Measurements from ENCODE around the gene ASPG.
"Not testable (repeated sequence)": the region's sequence is repeated elsewhere in the genome, so short reads cannot be mapped to it uniquely, and the experiment has no call there.

The ASPG gene

GRCh38 chr14:104147346-104148125, 62.0 kb downstream of the ASPG start:
- DNase-seq (ENCODE audit: low spot score): no peak

GRCh38 chr14:104148433-104149277, 63.2 kb downstream of the ASPG start:
- no peak for DNase-seq (ENCODE audit: low spot score)

- DNase-seq (ENCODE audit: low spot score): no peak
Measured at GRCh38 chr14:104149278-104149595, 63.7 kb downstream of the ASPG start.

- no peak for DNase-seq (ENCODE audit: low spot score)
Measured at GRCh38 chr14:104149617-104150135, 64.2 kb downstream of the ASPG start.

- DNase-seq (ENCODE audit: low spot score): no peak
Measured at GRCh38 chr14:104150136-104151025, 64.9 kb downstream of the ASPG start.

GRCh38 chr14:104151026-104151381, 65.5 kb downstream of the ASPG start:
- DNase-seq (ENCODE audit: low spot score): no peak

GRCh38 chr14:104151566-104152245, 66.2 kb downstream of the ASPG start:
- no peak for DNase-seq (ENCODE audit: low spot score)

- DNase-seq (ENCODE audit: low spot score): no peak
Measured at GRCh38 chr14:104152246-104152575, 66.7 kb downstream of the ASPG start.

- DNase-seq (ENCODE audit: low spot score): no peak
Measured at GRCh38 chr14:104152686-104153393, 67.3 kb downstream of the ASPG start.

GRCh38 chr14:104153394-104153755, 67.9 kb downstream of the ASPG start:
- DNase-seq (ENCODE audit: low spot score): not testable (repeated sequence)

GRCh38 chr14:104154246-104154645, 68.7 kb downstream of the ASPG start:
- no peak for DNase-seq (ENCODE audit: low spot score)

GRCh38 chr14:104155513-104155912, 70.0 kb downstream of the ASPG start:
- DNase-seq (ENCODE audit: low spot score): no peak

- no peak for DNase-seq (ENCODE audit: low spot score)
Measured at GRCh38 chr14:104156142-104156541, 70.6 kb downstream of the ASPG start.

- no peak for DNase-seq (ENCODE audit: low spot score)
Measured at GRCh38 chr14:104157016-104157928, 71.8 kb downstream of the ASPG start.

GRCh38 chr14:104158827-104159798, 73.6 kb downstream of the ASPG start:
- DNase-seq (ENCODE audit: low spot score): peak; percentile 62

- no peak for DNase-seq (ENCODE audit: low spot score)
Measured at GRCh38 chr14:104159990-104160389, 74.5 kb downstream of the ASPG start.

- no peak for DNase-seq (ENCODE audit: low spot score)
Measured at GRCh38 chr14:104161602-104162367, 76.3 kb downstream of the ASPG start.

GRCh38 chr14:104162495-104162894, 77.0 kb downstream of the ASPG start:
- DNase-seq (ENCODE audit: low spot score): no peak

All from Ammon's horn (tissue), 1 donor.